Measurements from ENCODE around the gene BUD31.

The BUD31 gene

GRCh38 chr7:99387912-99388311 lies 20.9 kb upstream of the BUD31 start:
- H3K4me3 ChIP-seq (ENCODE audit: low read depth, low read length), result no peak overlapping the region
- TF ChIP-seq CTCF (IDR thresholded peaks at IDR 0.05; ENCODE audit: borderline replicate concordance, insufficient read depth, low read depth, low read length), result no peak

GRCh38 chr7:99389772-99390171 lies 19.0 kb upstream of the BUD31 start:
- no peak for TF ChIP-seq CTCF (IDR thresholded peaks at IDR 0.05; ENCODE audit: borderline replicate concordance, insufficient read depth, low read depth, low read length)
- H3K4me3 ChIP-seq (ENCODE audit: low read depth, low read length), result no peak overlapping the region

- TF ChIP-seq CTCF (IDR thresholded peaks at IDR 0.05; ENCODE audit: borderline replicate concordance, insufficient read depth, low read depth, low read length), result no peak
- no peak overlapping the region for H3K4me3 ChIP-seq (ENCODE audit: low read depth, low read length)
Measured at GRCh38 chr7:99390941-99391602, 17.7 kb upstream of the BUD31 start.

GRCh38 chr7:99392046-99392445 lies 16.7 kb upstream of the BUD31 start:
- no peak for TF ChIP-seq CTCF (IDR thresholded peaks at IDR 0.05; ENCODE audit: borderline replicate concordance, insufficient read depth, low read depth, low read length)
- no peak overlapping the region for H3K4me3 ChIP-seq (ENCODE audit: low read depth, low read length)

- no peak for TF ChIP-seq CTCF (IDR thresholded peaks at IDR 0.05; ENCODE audit: borderline replicate concordance, insufficient read depth, low read depth, low read length)
- H3K4me3 ChIP-seq (ENCODE audit: low read depth, low read length), result no peak overlapping the region
Measured at GRCh38 chr7:99392659-99393354, 16.0 kb upstream of the BUD31 start.

- no peak for TF ChIP-seq CTCF (IDR thresholded peaks at IDR 0.05; ENCODE audit: borderline replicate concordance, insufficient read depth, low read depth, low read length)
- no peak overlapping the region for H3K4me3 ChIP-seq (ENCODE audit: low read depth, low read length)
Measured at GRCh38 chr7:99393355-99394187, 15.2 kb upstream of the BUD31 start.
